T-helper 17 cell (primary cell): ENCODE data around the gene ENPEP. TPM values are rescaled to one million over a fixed set of nuclear protein-coding genes. Genes with fewer than 3 reads are reported as not detected.

Experiments
- ATAC-seq: fragments of 150-1000 bp; cut with Tn5 transposase; 2 replicates; pipeline ENCODE4 v1.10.0; 2021; ENCODE audit warnings: mild to moderate bottlenecking, moderate library complexity
- DNase-seq, 3 donors: peaks; one replicate each; pipeline versions ENCODE4 v3.0.0 to v3.0.0-alpha.2; 2020 to 2021
- H3K9me3 ChIP-seq: one replicate; pipeline ENCODE4 v1.7.0; 2013; ENCODE audit warnings: low read length, mild to moderate bottlenecking; ENCODE audit not compliant: control insufficient read depth, poor library complexity, severe bottlenecking
- H3K27ac Mint-ChIP-seq: one replicate; pipeline ENCODE4 v1.8.0; 2022; ENCODE audit warnings: mild to moderate bottlenecking, moderate library complexity, mixed read lengths
- H3K27me3 Mint-ChIP-seq: one replicate; pipeline ENCODE4 v1.8.0; 2022; ENCODE audit warnings: mixed read lengths
- H3K36me3 Mint-ChIP-seq: one replicate; pipeline ENCODE4 v1.8.0; 2022; ENCODE audit warnings: low read depth, mixed read lengths
- H3K4me1 Mint-ChIP-seq: one replicate; pipeline ENCODE4 v1.8.0; 2022; ENCODE audit warnings: mild to moderate bottlenecking, mixed read lengths
- H3K4me3 Mint-ChIP-seq: one replicate; pipeline ENCODE4 v1.8.0; 2022; ENCODE audit warnings: mild to moderate bottlenecking, moderate library complexity, mixed read lengths
- total RNA-seq, 4 donors: library from RNA in 2 of 4; stranded (reverse) in 2 of 4; gene quantifications; one replicate each; pipeline ENCODE4 v1.2.3 and lab custom pipeline; 2022 to 2026

Gene ENPEP
- total RNA-seq, 2 donors from 2014 or later: not detected

GRCh38 chr4:110609044-110609750 lies 133.2 kb downstream of the ENPEP start:
- DNase-seq (no peak), ATAC-seq (no peak)
- H3K4me3 Mint-ChIP-seq: no peak overlapping the region
- H3K36me3 Mint-ChIP-seq: peaks cover 4% of the 10 kb centered on the region
- H3K27ac Mint-ChIP-seq: no peak overlapping the region
- H3K9me3 ChIP-seq: no peaks in the 10 kb centered on the region
- H3K27me3 Mint-ChIP-seq: peaks cover 52% of the 10 kb centered on the region
- peaks cover 4% of the 10 kb centered on the region for H3K4me1 Mint-ChIP-seq

GRCh38 chr4:110610620-110610939 lies 134.6 kb downstream of the ENPEP start:
- Mint-ChIP-seq H3K27me3 (peaks cover 66% of the 10 kb centered on the region), H3K4me3 (no peak overlapping the region), H3K27ac (no peak overlapping the region), H3K4me1 (peaks cover 4% of the 10 kb centered on the region), H3K36me3 (peaks cover 4% of the 10 kb centered on the region)
- DNase-seq (no peak), ATAC-seq (no peak)
- H3K9me3 ChIP-seq: no peaks in the 10 kb centered on the region

GRCh38 chr4:110610940-110611831 lies 135.2 kb downstream of the ENPEP start:
- no peaks in the 10 kb centered on the region for H3K9me3 ChIP-seq
- H3K4me1 Mint-ChIP-seq: peaks cover 4% of the 10 kb centered on the region
- ATAC-seq (no peak), DNase-seq (no peak)
- H3K4me3 Mint-ChIP-seq: peak overlapping the region; percentile 19
- H3K27ac Mint-ChIP-seq: no peak overlapping the region
- H3K27me3 Mint-ChIP-seq: peaks cover 72% of the 10 kb centered on the region
- H3K36me3 Mint-ChIP-seq: peaks cover 4% of the 10 kb centered on the region

GRCh38 chr4:110611968-110612447 lies 136.1 kb downstream of the ENPEP start:
- Mint-ChIP-seq H3K27ac (no peak overlapping the region), H3K27me3 (peaks cover 80% of the 10 kb centered on the region), H3K4me1 (peaks cover 4% of the 10 kb centered on the region), H3K36me3 (peaks cover 4% of the 10 kb centered on the region), H3K4me3 (no peak overlapping the region)
- H3K9me3 ChIP-seq: no peaks in the 10 kb centered on the region
- DNase-seq (no peak), ATAC-seq (no peak)

- DNase-seq: no peak
- ATAC-seq: no peak
- Mint-ChIP-seq H3K27me3 (peaks cover 86% of the 10 kb centered on the region), H3K4me1 (peaks cover 4% of the 10 kb centered on the region), H3K36me3 (peaks cover 4% of the 10 kb centered on the region), H3K4me3 (no peak overlapping the region), H3K27ac (no peak overlapping the region)
- no peaks in the 10 kb centered on the region for H3K9me3 ChIP-seq
Measured at GRCh38 chr4:110612631-110613269, 136.8 kb downstream of the ENPEP start.

- no peaks in the 10 kb centered on the region for H3K9me3 ChIP-seq
- Mint-ChIP-seq H3K27ac (peak overlapping the region; percentile 63), H3K27me3 (peaks cover 86% of the 10 kb centered on the region), H3K4me1 (peaks cover 4% of the 10 kb centered on the region), H3K36me3 (peaks cover 2% of the 10 kb centered on the region), H3K4me3 (no peak overlapping the region)
- ATAC-seq (no peak), DNase-seq (no peak)
Measured at GRCh38 chr4:110613745-110614144, 137.8 kb downstream of the ENPEP start.

GRCh38 chr4:110614173-110614963 lies 138.4 kb downstream of the ENPEP start:
- Mint-ChIP-seq H3K4me1 (peaks cover 4% of the 10 kb centered on the region), H3K4me3 (no peak overlapping the region), H3K27me3 (peaks cover 86% of the 10 kb centered on the region), H3K36me3 (peaks cover 2% of the 10 kb centered on the region), H3K27ac (peak overlapping the region; percentile 63)
- DNase-seq (no peak), ATAC-seq (no peak)
- no peaks in the 10 kb centered on the region for H3K9me3 ChIP-seq

Other genes with a start within 250 kb of the ENPEP start
- not detected for gene PITX2, start 146.9 kb downstream of the ENPEP start, total RNA-seq